CD4-positive, alpha-beta T cell (primary cell): ENCODE measurements around the gene CASP10. TPM values are rescaled to one million over a fixed set of nuclear protein-coding genes. Genes with fewer than 3 reads are reported as not detected.
A peak's percentile ranks its signal among the peaks of the same experiment; 100 is the strongest.

Source experiments
- ATAC-seq: fragments of 200-7000 bp; cut with Tn5 transposase; one replicate; pipeline ENCODE4 v1.10.0; 2022; ENCODE audit warnings: mild to moderate bottlenecking; ENCODE audit not compliant: poor library complexity
- CTCF ChIA-PET: fragments of 350-600 bp; sonication (Branson Sonifier 250); formaldehyde crosslinking; loops from one replicate; lab custom pipeline; 2021; ENCODE audit warnings: antibody characterized with exemption, inconsistent platforms; lab: Charles Lee
- POLR2A ChIA-PET: fragments of 350-600 bp; sonication (Branson Sonifier 250); formaldehyde crosslinking; loops from one replicate; lab custom pipeline; 2021; ENCODE audit warnings: antibody characterized with exemption, inconsistent platforms; lab: Charles Lee
- DNase-seq, 14 experiments: peaks; one replicate each; pipeline ENCODE4 v3.0.0-alpha.2; 2013 to 2020; ENCODE audit warnings: mixed read lengths in 2 of 14
- H3K27ac ChIP-seq, 2 donors: one replicate each; pipeline versions ENCODE4 v1.5.1 to v1.7.0; 2013; ENCODE audit warnings: low read length in 2 of 2, low read depth in 1 of 2, mild to moderate bottlenecking in 1 of 2
- H3K27me3 ChIP-seq, 2 experiments: 1 replicate in 1 of 2; 2 replicates in 1 of 2; pipeline versions ENCODE4 v1.6.1 to v1.7.0; 2013; ENCODE audit warnings: low read length in 2 of 2, control low read depth in 1 of 2, mild to moderate bottlenecking in 1 of 2, moderate library complexity in 1 of 2; ENCODE audit not compliant: insufficient read depth in 2 of 2, control insufficient read depth in 1 of 2
- H3K36me3 ChIP-seq: one replicate; pipeline ENCODE4 v1.6.1; 2013; ENCODE audit warnings: low read length, control low read depth; ENCODE audit not compliant: insufficient read depth
- H3K4me1 ChIP-seq: one replicate; pipeline ENCODE4 v1.6.1; 2013; ENCODE audit warnings: low read length, control low read depth; ENCODE audit not compliant: insufficient read depth
- H3K4me3 ChIP-seq: one replicate; pipeline ENCODE4 v1.5.1; 2013; ENCODE audit warnings: mild to moderate bottlenecking, low read length, moderate library complexity
- H3K9me3 ChIP-seq, 2 experiments: 1 replicate in 1 of 2; 2 replicates in 1 of 2; pipeline versions ENCODE4 v1.6.1 to v1.7.0; 2013; ENCODE audit warnings: low read length in 2 of 2, mild to moderate bottlenecking in 2 of 2, control low read depth in 1 of 2, moderate library complexity in 1 of 2; ENCODE audit not compliant: control insufficient read depth in 1 of 2, insufficient read depth in 1 of 2
- H3K27ac Mint-ChIP-seq: one replicate; pipeline ENCODE4 v1.8.0; 2020; ENCODE audit warnings: mixed read lengths
- H3K27me3 Mint-ChIP-seq: one replicate; pipeline ENCODE4 v1.8.0; 2021; ENCODE audit warnings: mixed read lengths
- H3K36me3 Mint-ChIP-seq: one replicate; pipeline ENCODE4 v1.8.0; 2021; ENCODE audit warnings: low read depth, mixed read lengths
- H3K4me1 Mint-ChIP-seq: one replicate; pipeline ENCODE4 v1.8.0; 2021; ENCODE audit warnings: low read depth, mixed read lengths
- H3K4me3 Mint-ChIP-seq: one replicate; pipeline ENCODE4 v1.8.0; 2020; ENCODE audit warnings: mild to moderate bottlenecking, mixed read lengths
- H3K9me3 Mint-ChIP-seq: one replicate; pipeline ENCODE4 v1.8.0; 2020; ENCODE audit warnings: mixed read lengths
- intact Hi-C, 2 experiments: fragments of 100-400 bp; cut with DNase I in 1 of 2; cut with micrococcal nuclease in 1 of 2; formaldehyde crosslinking; loops; one replicate each; pipeline versions ENCODE4 v1.15.1 to v1.9.0; 2023 to 2025; cut with DNase I, micrococcal nuclease
- total RNA-seq, 174 experiments: library from RNA in 2 of 174; stranded (reverse) in 2 of 174; gene quantifications; one replicate each; pipeline ENCODE4 v1.2.3 and lab custom pipeline; 2021 to 2026
- TF ChIP-seq, protein P1 (sequence below): fragments of 200-600 bp; IDR thresholded peaks from one replicate; pipeline ENCODE4 v1.8.0; 2022; ENCODE audit warnings: antibody characterized with exemption, mild to moderate bottlenecking

CASP10 gene
- total RNA-seq, 2 experiments from 2014 or later = 12.6 to 13.7 TPM

GRCh38 chr2:201205515-201205849, 22.5 kb downstream of the CASP10 start:
- H3K4me3 ChIP-seq = no peak overlapping the region
- POLR2A ChIA-PET = interaction anchor here (2.1 kb wide), 1 partner anchor 11 kb away, joined by 4 read pairs; no protein-coding TSS in a partner anchor
- H3K27ac ChIP-seq = peak overlapping the region in 1 of 2 donors; percentile 19
- peaks cover 51% of the 10 kb centered on the region for H3K36me3 ChIP-seq
- CTCF ChIA-PET = interaction anchor here (0.6 kb wide), 1 partner anchor 116 kb away, joined by 3 read pairs; no protein-coding TSS in a partner anchor
- TF ChIP-seq, protein P1, sequence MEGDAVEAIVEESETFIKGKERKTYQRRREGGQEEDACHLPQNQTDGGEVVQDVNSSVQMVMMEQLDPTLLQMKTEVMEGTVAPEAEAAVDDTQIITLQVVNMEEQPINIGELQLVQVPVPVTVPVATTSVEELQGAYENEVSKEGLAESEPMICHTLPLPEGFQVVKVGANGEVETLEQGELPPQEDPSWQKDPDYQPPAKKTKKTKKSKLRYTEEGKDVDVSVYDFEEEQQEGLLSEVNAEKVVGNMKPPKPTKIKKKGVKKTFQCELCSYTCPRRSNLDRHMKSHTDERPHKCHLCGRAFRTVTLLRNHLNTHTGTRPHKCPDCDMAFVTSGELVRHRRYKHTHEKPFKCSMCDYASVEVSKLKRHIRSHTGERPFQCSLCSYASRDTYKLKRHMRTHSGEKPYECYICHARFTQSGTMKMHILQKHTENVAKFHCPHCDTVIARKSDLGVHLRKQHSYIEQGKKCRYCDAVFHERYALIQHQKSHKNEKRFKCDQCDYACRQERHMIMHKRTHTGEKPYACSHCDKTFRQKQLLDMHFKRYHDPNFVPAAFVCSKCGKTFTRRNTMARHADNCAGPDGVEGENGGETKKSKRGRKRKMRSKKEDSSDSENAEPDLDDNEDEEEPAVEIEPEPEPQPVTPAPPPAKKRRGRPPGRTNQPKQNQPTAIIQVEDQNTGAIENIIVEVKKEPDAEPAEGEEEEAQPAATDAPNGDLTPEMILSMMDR = no peak
- intact Hi-C loops = no loop called here
- Mint-ChIP-seq H3K4me1 (peaks cover 44% of the 10 kb centered on the region), H3K27ac (peak overlapping the region; percentile 62), H3K36me3 (peaks cover 81% of the 10 kb centered on the region), H3K4me3 (no peak overlapping the region), H3K27me3 (no peaks in the 10 kb centered on the region), H3K9me3 (no peaks in the 10 kb centered on the region)
- ATAC-seq (no peak), DNase-seq (no peak)
- peaks cover 29% of the 10 kb centered on the region for H3K4me1 ChIP-seq
- no peaks in the 10 kb centered on the region for H3K27me3 ChIP-seq
- H3K9me3 ChIP-seq = no peaks in the 10 kb centered on the region

DNA sequence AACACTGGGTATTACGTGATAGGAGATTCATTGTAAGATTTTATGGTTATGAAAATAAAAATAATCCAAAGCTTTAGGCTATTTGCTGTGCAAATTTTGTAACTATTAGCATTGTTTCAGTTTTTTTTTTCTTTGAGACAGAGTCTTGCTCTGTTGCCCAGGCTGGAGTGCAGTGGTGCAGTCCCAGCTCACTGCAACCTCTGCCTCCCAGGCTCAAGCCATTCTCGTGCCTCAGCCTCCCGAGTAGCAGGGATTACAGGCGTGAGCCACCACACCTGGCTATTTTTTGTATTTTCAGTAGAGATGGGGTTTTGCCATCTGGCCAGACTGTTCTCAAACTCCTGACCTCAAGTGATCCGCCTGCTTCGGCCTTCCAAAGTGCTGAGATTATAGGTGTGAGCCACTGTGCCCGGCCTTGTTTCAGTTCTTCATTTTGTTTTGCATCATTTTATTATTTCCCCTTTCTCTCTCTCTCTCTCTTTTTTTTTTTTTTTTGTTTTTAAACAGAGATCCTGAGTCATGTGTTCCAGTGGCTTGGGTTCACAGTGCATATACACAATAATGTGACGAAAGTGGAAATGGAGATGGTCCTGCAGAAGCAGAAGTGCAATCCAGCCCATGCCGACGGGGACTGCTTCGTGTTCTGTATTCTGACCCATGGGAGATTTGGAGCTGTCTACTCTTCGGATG, 25.8 kb downstream of the CASP10 start:
- ATAC-seq (no peak), DNase-seq (peak in 2 of 14 experiments; percentile 53 to 62)
- Histone ChIP-seq H3K27ac (no peak overlapping the region), H3K36me3 (peaks cover 44% of the 10 kb centered on the region), H3K9me3 (no peaks in the 10 kb centered on the region), H3K27me3 (no peaks in the 10 kb centered on the region), H3K4me1 (peaks cover 37% of the 10 kb centered on the region), H3K4me3 (no peak overlapping the region)
- peaks cover 52% of the 10 kb centered on the region for H3K4me1 Mint-ChIP-seq
- H3K27me3 Mint-ChIP-seq = no peaks in the 10 kb centered on the region
- peak overlapping the region; percentile 31 for H3K27ac Mint-ChIP-seq
- H3K9me3 Mint-ChIP-seq = no peaks in the 10 kb centered on the region
- H3K36me3 Mint-ChIP-seq = peaks cover 61% of the 10 kb centered on the region
- ChIA-PET CTCF (interaction anchor here (1.2 to 2.0 kb wide), 2 partner anchors 24 to 26 kb away, joined by 3 to 5 read pairs; partner anchors contain the start of gene CASP10), POLR2A (no interaction called here)
- H3K4me3 Mint-ChIP-seq = no peak overlapping the region
- TF ChIP-seq, protein P1 = no peak
- intact Hi-C loops = no loop called here

DNA sequence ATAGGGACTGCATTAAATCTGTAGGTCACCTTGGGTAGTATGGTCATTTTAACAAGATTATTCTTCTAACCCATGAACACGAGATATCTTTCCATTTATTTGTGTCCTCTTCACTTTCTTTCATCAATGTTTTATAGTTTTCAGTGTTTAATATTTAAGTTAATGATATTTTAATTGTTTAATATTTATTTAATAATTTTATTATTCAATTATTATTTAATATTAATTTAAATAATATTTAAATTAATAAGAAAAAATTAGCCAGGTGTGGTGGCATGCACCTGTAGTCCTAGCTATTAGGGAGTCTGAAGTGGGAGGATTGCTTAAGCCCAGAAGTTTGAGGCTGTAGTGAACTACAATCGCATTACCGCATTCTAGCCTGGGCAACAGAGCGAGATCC, 33.0 kb downstream of the CASP10 start:
- ATAC-seq = no peak
- H3K9me3 Mint-ChIP-seq = no peaks in the 10 kb centered on the region
- intact Hi-C loops = no loop called here
- H3K27me3 ChIP-seq = no peaks in the 10 kb centered on the region
- ChIA-PET CTCF (no interaction called here), POLR2A (no interaction called here)
- no peaks in the 10 kb centered on the region for H3K27me3 Mint-ChIP-seq
- no peak for DNase-seq
- no peak overlapping the region for H3K4me3 ChIP-seq
- H3K27ac ChIP-seq = no peak overlapping the region
- TF ChIP-seq, protein P1 = no peak
- H3K4me1 ChIP-seq = peaks cover 25% of the 10 kb centered on the region
- H3K36me3 Mint-ChIP-seq = peaks cover 50% of the 10 kb centered on the region
- H3K4me3 Mint-ChIP-seq = no peak overlapping the region
- peaks cover 42% of the 10 kb centered on the region for H3K4me1 Mint-ChIP-seq
- H3K36me3 ChIP-seq = peaks cover 52% of the 10 kb centered on the region
- no peaks in the 10 kb centered on the region for H3K9me3 ChIP-seq
- H3K27ac Mint-ChIP-seq = peak overlapping the region; percentile 40
